ENCODE data around the gene RBPMS2.

Gene RBPMS2

DNA sequence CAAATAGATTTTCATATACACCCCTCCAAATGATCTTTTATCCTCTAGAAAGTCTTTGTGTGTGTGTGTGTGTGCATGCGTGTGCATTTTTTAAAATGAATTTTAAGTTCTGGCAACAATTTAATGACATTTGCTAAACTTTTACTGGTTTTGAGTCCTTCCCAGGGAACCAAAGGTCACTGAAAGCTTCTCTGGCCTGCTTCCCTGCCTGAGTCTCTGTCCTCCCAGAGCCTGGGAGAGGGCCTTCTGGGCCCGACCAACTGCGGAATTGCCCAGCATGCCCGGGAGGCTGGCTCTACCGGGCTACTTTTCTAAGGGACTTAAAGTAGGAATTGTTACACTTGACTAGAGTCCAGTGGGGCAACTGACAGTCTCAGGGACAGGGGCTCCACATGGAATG lies 7.4 kb upstream of the RBPMS2 start:
- no peak for DNase-seq

DNA sequence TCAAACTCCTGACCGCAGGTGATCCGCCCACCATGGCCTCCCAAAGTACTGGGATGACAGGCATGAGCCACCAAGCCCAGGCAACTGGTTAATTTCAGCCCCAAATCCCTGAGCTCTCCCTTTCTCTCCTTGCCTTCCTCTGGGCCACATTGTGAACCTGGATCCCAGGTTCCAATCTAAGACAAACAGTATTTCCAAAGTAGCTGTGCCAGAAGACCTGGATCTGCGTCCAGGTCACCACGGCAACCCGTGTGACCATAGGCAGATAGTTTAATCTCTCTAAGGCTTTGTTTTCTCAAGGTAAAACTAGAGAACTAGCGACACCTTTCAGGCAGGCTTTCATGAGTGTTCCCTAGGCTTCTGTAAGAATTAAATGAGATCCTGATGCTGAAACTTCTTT lies 5.9 kb upstream of the RBPMS2 start:
- DNase-seq, result no peak

DNA sequence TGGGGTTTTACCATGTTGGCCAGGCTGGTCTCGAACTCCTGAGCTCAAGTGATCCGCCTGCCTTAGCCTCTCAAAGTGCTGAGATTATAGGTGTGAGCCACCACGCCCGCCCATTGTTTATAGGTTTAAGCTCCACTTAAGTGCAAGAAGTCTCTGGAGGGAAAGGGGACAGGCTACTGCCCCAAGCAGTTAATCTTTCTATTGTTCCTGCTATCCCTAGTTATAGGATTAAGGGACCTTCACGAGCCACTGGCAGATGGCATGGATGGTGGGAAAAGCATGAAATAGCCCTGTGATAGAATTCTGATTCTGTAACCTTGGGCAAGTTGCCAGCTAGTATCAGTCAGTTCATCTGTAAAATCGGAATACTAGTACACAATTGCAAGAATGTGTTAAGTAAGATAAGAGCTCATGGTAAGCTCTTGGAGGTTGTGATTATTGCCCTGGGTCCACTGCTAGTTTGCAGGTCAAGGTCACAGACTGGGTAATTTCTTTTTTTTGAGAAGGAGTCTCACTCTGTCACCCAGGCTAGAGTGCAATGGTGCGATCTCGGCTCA lies 5.3 kb upstream of the RBPMS2 start:
- DNase-seq, result no peak

DNA sequence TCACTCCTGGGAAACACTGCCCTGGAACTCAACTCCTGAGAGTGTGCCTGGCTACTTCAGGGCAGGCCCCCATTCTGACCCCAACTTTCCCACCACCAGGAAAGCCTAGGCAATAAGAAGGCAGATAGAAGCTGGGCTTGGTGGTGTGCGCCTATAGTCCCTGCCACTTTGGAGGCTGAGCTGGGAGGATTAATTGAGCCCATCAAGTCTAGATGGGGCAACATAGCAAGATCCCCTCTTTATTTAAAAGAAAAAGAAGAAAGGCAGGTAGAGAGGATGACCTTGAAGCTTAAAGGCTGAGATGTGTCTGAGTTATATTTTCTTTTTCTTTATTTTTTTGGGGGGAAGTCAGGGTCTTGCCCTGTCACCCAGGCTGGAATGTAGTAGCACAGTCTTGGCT lies 4.2 kb upstream of the RBPMS2 start:
- DNase-seq, result no peak

DNA sequence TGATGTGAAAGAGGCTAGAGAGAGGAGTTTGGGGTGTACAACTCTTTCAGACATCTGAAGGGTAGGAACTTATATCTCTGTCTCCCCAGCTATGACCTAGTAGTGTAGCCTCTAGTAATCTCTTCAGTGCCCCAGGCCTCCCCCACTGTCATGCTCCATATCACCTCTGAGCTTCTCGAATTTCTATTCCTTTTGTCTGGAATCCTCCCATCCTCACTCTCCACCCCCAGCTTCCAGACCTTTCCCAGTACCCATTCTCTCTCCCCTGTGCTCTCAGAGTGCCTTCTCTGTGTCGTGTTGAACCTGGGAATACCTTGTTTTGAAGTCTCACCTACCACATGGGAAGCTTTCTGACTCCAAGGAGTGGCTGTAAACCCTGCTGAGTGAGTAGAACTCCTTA lies 3.6 kb upstream of the RBPMS2 start:
- no peak for DNase-seq

DNA sequence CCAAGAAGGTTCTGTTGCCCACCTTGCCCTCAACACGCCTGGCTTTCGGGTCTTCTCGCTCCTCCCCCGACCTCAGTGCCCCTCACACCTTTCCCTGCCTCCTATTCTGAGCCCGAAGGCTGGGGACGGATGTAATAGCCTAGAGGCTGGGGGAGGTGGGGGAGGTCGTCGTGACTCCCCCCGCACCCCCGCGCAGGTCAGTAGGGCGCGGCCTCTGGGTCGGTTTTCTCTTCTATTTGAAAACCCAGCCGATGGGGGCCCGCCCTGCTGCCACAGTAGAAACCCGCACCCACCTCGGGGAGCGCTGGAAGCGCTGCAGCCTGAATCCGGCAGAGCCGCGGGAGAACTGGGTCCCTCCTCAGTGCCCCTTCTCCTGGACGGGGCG lies 1.0 kb upstream of the RBPMS2 start:
- no peak for DNase-seq

DNA sequence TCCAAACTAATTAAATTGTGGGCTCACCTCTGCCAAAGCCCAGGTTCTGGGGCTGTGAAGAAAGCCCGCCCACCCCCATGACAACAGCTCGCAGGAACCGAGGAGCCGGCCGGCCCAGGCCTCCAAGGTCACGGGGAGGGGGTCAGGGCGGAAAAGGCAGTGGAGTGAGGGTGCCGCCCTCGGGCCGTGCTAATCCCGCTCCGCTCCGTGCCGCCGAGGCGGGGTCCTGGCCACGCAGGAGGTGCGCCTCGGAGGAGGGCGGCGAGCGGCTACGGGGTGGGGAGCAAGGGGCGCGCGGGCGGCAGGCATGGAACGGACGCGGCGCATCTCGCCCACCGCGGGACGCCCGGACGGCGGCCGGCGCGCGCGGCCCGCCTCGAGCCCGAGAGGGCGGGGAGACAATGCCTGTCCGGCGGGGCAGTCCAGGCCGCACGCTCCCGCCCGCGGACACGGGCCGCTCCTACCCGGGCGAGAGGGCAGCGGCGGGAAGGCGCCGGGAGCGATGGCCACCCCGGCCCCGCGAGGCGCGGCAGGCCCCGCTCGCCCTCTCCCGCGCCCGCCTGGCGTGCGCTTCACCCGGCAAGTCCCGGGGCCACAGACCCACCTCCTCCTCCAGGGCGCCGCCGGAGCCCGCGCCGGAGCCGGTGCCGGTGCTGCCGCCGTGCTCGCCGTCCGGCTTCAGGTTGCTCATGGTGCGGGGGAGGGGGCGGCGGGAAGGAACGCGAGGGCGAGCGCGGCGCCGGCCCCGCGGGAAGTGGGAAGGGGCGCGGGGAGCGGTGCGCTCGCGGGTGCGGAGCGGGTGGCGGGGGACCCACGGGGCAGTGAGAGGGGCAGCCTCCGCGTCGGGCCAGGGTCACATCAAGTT lies 528 bp downstream of the RBPMS2 start:
- DNase-seq, result no peak

DNA sequence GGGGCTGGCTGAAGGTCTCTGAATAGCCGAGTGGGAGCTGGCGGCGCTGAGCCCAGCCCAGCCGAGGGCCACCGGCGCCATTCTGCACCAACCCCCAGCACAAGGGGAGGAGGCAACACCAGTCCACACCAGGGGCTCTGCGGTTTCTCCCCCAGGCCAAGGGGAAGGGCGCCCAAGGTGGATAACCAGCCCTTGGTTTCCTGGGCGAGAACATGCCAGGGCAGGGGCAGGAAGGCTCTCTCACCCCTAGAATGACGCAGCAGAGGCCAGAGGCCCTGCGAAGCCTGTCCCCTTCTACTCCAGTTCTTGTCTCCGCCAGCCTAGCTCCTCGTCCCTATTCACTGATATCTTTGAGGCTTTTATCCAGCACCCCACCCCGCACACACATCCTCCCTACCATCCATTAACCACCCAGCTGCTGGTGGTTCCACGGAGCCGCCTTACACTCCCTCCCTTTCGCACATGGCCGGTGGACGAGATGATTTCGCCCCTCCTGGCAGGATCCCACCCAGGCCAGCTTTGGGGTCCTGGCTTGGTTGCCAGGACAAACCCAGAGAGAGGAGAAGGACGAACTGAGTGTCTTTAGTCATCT lies 1.3 kb downstream of the RBPMS2 start:
- no peak for DNase-seq

DNA sequence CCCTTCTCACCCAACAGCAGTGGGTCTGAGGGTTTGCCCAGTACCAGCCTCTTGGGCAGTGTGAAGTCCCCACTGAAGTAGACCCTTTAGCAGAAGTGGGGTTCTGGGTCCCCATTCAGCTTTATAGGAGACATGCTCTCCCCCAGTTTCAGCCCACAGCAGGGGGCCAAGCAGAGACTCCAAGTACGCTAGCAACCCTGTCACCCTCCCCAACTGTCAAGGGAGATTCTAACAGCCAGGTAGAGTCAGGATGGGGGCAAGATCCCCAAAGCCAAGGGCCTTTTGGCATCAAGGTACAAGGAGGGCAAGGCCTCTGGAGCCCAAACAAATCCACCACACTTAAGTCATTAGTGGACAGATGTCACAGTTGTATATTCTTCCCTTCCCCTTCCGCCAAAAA lies 1.8 kb downstream of the RBPMS2 start:
- no peak for DNase-seq

DNA sequence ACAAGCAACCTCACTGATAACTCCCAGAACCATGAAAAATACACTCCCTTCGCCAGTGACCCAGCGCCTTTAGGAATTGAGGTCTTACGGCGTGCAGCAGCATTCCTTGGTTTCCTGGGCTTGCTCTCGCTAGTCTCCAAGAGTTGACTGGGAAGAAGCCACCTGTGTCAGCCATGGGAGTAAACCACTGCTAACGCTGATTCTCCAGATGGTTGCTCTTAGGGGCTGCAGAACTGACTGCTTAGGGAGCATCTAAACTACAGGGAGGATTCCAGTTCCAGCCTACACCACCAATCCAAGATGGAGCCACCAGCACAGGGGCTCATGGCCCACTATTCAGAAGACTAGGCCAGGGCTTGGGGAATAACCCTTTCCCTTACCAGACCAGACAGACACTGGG lies 2.4 kb downstream of the RBPMS2 start:
- no peak for DNase-seq

DNA sequence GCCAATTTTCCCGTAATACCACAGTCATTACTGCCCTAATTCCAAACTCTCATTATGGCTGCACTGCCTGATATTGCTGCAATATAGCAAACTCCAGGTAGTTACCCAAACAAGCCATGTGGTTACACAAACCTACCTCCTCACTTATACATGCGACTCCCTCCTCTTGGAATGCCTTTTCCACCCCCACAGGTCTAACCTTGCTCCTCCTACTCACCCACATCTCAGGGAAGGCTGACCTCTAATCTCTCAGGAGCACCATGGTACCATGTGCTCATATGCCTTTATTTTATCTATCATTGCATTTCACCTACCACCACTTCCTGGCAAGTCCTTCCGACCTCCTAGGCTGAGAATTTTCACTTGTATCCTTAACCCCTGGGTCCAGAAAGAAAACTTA lies 2.9 kb downstream of the RBPMS2 start:
- DNase-seq, result no peak

DNA sequence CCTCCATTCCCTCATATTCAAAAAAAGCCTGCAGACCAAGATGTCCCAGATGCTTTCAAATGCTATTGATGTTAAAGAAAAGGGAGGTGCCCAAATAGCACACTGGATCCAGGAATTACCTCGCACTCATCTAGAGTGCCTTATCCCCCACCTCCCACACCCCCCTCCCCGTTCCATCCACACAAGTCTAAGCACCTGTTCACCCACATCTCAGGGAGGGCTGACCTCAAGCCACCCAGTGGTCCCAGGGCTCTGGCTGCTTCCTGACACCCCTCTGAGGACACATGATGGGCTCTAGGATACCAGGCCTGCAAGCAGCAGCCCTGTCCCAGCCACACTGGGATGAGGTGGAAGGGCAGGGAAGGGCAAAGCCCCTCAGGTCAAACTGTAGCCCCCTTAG lies 4.8 kb downstream of the RBPMS2 start:
- no peak for DNase-seq

DNA sequence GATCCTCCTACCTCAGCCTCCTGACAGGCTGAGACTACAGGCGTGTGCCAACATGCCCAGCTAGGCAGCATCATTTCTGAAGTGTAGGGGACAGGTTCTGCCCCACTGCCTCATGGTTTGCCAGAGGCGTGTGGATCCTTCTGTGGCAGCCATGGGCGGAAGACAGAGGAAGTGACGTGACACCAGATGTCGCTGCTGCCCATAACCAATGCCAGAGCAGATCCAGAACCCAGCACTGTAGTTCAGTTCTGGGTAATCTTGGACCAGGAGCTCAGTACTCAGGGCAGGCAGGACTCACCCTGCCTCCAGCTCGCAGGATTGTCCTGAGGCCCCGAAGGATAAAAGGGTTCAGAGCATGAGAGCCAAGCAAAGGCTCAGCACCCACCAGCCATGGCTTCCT lies 8.2 kb downstream of the RBPMS2 start:
- DNase-seq, result no peak

DNA sequence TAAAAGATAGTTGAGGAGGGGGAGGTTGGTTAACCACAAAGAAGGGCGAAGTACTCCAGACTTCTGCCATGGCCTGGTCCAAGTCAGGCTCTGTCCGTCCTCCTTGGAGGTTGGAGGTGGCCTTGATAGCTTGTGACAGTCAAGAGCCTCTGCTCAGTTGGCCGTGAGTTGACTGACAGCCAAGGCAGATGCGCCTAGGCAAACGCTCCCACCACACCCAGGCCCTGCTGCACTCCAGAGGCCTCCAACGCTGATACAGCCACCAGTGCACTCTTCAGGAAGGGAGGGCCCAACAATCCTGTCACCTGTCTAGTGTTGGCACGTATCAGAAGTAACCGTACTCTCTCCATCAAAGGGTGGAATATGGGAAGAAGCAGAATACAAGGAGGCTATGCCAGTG lies 9.3 kb downstream of the RBPMS2 start:
- no peak for DNase-seq

DNA sequence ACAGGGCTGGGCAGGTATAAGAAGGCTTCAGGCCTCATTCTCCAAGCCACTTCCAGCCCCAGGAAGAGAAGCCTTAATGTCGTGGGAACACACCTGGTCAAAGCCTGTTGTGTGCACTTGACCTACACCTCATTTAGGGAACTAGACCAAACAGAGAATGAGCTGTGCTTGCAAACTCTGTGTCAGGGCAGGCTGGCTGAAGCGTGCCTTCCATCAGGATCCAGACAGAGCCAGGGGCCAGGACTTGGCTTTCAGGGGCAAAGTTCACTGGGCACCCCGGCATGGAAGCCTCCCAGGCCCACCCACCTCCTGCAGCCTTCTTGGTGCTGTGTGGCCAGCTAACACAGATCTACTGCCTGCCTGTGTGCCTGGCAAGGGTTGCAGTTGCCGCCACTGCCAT lies 11.5 kb downstream of the RBPMS2 start:
- no peak for DNase-seq

DNA sequence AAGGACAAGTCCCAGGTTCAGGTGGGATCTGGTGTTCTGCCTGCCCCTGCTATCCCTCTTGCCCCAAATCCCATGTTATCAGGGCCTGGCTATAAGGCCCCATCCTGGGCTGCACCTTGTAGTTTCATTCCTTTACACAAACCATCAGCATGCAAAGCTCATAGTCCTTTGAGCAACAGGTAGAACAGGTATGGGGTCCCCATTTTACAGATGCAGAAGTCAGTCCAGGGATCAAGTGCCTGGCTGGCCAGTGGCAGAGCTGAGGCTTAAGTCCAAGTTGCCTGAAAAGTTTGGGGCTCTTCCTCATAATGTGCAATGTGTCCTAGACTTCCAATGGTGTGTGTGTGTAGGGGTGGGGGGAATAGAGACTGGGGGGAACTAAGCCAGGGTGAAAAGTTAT lies 11.9 kb downstream of the RBPMS2 start:
- DNase-seq, result no peak

DNA sequence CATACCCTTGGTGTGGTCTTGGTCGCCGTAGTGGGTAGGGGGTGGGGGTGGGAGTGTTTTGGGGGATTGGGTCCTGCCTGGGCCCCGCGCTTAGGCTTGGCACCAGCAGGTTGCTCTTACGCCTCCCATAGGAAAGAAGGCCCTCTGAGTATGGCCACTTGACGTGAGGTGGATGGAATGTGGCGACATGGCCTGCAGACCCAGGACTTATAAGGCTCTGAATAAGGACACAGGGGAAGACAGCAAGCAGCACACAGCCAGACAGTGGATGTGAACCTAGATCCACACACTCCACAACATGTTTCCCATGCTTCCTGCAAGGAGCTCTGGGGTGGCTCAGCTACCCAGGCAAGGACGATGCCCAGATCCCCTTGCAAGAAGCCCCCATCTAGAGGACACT lies 12.4 kb downstream of the RBPMS2 start:
- no peak for DNase-seq

DNA sequence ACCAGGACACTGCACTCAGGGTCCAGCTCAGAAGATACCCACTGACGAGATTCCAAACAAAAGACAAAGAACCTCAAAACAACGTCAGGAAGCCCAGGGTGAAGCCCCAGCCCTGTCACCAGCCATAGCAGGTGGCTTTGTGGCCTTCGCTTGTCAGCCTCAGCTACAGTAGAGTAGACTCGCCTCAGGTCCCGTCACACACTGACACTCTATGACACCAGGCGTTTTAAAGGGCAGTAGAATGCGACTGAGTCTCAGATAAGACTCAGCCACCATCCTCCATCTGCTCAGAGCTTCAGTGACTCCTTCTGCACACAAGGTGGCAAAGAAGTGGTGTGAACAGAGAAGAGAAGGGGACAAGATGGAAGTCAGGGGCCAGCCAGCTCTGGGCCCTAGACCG lies 12.8 kb downstream of the RBPMS2 start:
- DNase-seq, result no peak

DNA sequence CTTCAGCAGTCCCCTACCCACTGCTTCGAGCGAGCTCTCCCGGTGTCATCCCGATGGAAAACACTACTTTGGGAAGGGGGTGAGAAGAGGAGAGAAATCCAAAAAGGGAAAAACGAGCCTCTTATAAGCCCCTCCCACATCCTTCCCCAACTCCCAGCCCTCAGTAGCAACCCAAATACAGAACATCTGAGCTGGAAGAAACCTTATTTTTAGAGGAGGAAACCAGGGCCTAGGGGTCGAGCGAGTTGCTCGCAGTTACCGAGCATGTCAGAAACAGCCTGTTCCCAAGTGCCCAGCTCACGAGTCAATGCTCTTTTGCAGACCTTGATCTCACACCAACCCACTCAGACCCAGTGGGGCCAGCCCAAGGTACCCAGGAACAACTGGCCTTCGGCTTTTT lies 14.2 kb downstream of the RBPMS2 start:
- no peak for DNase-seq

DNA sequence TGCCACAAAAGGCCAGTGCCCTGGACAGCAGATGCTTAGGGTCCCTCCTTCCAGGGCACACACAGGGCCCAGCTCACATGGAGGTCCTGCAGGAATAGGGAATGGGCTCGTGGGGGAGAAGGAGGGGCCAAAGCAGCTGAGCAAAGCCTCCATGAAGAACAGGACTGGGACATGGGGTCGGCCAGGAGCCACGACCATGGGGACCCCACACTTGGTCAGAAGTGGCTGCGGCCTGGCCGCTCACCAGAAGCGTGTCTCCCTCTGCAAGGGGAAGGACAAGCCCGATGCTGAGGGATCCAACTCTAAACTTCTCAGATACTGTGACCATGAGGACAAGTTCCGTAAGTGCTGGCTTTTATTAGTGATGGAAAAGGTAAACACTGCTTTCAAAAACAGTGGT lies 15.3 kb downstream of the RBPMS2 start:
- no peak for DNase-seq

DNA sequence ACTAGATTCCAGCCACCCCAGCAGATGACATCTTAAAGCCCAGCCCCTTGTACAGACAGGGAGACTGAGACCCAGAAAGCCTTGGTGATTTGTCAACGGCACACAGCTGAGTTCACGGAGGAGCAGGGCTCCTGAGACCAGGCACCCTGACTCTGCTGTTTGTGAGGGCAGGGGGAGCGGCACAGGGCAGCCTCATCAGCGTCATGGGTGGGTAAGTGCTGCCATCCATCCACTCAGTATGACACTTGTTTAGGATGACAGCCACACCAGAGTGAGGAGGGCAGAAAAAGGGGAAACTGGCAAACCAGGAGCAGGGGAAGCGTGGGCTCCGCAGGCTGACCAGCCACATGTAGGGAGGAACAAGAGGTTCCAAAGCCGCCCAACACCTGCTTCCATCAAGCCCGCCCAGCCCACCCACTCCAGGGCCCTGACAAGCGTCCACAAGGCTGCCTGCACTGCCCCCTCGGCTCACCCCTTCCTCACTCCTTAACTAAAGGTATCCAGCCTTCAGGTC lies 19.9 kb downstream of the RBPMS2 start:
- DNase-seq, result no peak

DNA sequence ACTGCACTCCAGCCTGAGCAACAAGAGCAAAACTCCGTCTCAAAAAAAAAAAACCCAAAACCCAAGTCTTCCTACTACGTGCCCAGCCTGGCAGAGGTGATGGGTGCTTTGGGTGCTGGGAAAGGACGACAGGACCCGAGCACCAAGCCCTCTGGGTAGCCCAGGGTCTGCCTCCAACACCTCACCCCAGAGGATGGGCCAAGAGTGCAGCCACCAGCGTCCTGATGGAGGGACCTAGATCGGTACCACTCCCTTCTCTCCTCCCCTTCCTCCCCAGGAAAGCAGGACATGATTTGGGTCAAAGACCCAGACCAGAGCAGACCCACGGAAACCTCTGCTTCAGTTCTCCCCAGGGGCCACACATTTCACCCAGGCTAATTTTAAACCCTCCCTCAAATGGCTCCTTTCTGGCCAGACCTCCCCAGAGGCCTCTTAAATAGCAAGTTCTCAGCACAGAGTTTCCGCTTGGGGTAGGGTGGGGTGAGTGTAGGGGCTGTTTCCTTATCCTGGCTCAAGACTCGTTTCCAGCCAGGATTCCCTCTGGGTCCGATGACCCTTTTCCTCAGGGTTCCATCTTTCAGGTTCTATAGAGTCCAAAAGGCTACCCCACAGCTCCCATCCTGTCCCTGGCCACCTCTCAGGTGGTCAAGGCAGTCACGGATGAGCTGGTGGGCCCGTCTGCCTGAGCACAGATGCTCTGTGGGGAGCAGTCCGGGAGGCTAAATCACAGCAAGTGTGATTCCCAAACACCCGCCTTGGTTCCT lies 20.5 kb downstream of the RBPMS2 start:
- DNase-seq, result no peak

DNA sequence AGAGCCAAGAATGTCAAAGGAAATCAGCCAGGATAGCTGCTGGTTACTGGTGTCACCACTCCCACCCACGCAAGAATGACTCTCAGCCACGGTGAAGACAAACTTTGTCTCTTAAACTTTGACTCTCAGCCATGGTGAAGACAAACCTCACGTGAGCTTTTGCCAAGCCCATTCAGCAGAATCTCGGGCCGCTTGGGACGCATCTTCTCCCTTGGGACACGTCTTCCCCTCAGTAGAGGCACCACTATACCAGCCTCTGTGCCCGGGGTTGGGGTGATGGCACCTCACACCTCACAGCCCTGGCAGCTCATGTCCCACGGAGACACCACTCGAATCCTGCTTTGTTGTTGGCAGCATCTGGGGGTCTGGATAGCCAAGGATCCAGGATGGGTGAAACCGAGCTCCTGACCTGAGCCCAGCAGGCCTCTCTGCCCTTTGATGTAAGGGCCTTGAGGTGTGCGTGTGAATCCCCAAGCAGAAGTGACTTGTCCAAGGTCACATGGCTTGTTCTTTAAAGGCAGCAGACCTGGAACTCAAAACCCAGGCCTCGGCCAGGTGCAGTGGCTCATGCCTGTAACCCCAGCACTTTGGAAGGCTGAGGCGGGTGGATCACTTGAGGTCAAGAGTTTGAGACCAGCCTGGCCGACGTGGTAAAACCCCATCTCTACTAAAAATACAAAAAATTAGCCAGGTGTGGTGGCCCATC lies 21.8 kb downstream of the RBPMS2 start:
- no peak for DNase-seq
